Dermis microvascular lymphatic vessel endothelial cell (primary cell): ENCODE data around the gene ABHD11. TPM values are rescaled to one million over a fixed set of nuclear protein-coding genes. Genes with fewer than 3 reads are reported as not detected.
"Not testable (repeated sequence)": the region's sequence is repeated elsewhere in the genome, so short reads cannot be mapped to it uniquely, and the experiment has no call there.

ENCODE experiments used
- DNase-seq, 2 donors: peaks; one replicate each; pipeline versions ENCODE4 v3.0.0 to v3.0.0-alpha.2; 2010; ENCODE audit warnings: low read depth in 2 of 2
- total RNA-seq: library from RNA; depleted of rRNA; stranded (reverse); fragments of >200 nt; gene quantifications from 2 replicates; pipeline ENCODE4 v1.2.1, GENCODE V29; 2014

ABHD11 gene
- total RNA-seq, 1 donor from 2014 or later, result 7.7 TPM

- no peak for DNase-seq
Observed at GRCh38 chr7:73719806-73720169, 18.8 kb downstream of the ABHD11 start.

GRCh38 chr7:73718905-73719805 lies 19.4 kb downstream of the ABHD11 start, which contains the start of gene STX1A:
Gene STX1A (minus strand): TSS chr7:73719669. CDS start chr7:73719631, 38 bp downstream.
- peak; percentile 28 to 73 for DNase-seq

GRCh38 chr7:73718438-73718881 lies 20.1 kb downstream of the ABHD11 start:
- no peak for DNase-seq

- peak; percentile 45 to 97 for DNase-seq
Observed at GRCh38 chr7:73717991-73718405, 20.6 kb downstream of the ABHD11 start.

- peak in 1 of 2 donors; percentile 60 for DNase-seq
Observed at GRCh38 chr7:73717025-73717807, 21.4 kb downstream of the ABHD11 start.

- DNase-seq, result no peak
Observed at GRCh38 chr7:73716318-73716890, 22.2 kb downstream of the ABHD11 start.

- DNase-seq, result peak in 1 of 2 donors; percentile 96
Observed at GRCh38 chr7:73715648-73716317, 22.8 kb downstream of the ABHD11 start.

GRCh38 chr7:73713319-73713718 lies 25.3 kb downstream of the ABHD11 start:
- not testable (repeated sequence) for DNase-seq

GRCh38 chr7:73712773-73713172 lies 25.8 kb downstream of the ABHD11 start:
- DNase-seq, result no peak

- DNase-seq, result no peak
Observed at GRCh38 chr7:73708961-73709549, 29.5 kb downstream of the ABHD11 start.

- DNase-seq, result peak in 1 of 2 donors; percentile 38
Observed at GRCh38 chr7:73707045-73707631, 31.5 kb downstream of the ABHD11 start.

GRCh38 chr7:73706126-73707044 lies 32.2 kb downstream of the ABHD11 start:
- DNase-seq, result peak in 1 of 2 donors; percentile 53

GRCh38 chr7:73705551-73705920 lies 33.1 kb downstream of the ABHD11 start:
- no peak for DNase-seq

- peak in 1 of 2 donors; percentile 46 for DNase-seq
Observed at GRCh38 chr7:73704640-73705550, 33.7 kb downstream of the ABHD11 start.

GRCh38 chr7:73703757-73704639 lies 34.6 kb downstream of the ABHD11 start:
- peak in 1 of 2 donors; percentile 36 for DNase-seq

GRCh38 chr7:73703225-73703624 lies 35.4 kb downstream of the ABHD11 start:
- no peak for DNase-seq

- no peak for DNase-seq
Observed at GRCh38 chr7:73702665-73703064, 35.9 kb downstream of the ABHD11 start.
